Stimulated activated CD4-positive, alpha-beta T cell treated with anti-CD3 and anti-CD28 coated beads, Interleukin-4, amount 100 ng/mL, for 24 hours (primary cell): ENCODE results near the gene FAM241A.
"Not testable (repeated sequence)": the region's sequence is repeated elsewhere in the genome, so short reads cannot be mapped to it uniquely, and the experiment has no call there.

Experiments
- DNase-seq: peaks from one replicate; pipeline ENCODE4 v3.0.0-alpha.2; 2020

The FAM241A gene

DNA sequence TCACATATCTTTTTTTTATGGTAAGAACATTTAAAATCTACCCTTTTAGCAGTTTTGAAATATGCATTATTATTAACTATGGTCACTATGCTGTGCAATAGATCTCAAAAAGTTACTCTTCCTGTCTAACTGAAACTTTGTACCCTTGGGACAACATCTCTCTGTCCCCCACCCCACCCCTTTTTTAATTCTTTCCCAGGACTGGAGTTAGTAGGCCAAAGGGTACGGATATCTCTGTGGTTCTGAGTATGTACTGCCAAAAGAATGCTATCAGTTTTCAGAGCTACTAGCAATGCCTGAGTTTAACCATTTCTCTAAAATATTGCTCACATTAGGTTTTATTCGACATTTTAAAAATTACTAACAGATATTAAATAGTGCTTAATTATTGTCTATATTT is 4.7 kb upstream of the FAM241A start:
- no peak for DNase-seq

DNA sequence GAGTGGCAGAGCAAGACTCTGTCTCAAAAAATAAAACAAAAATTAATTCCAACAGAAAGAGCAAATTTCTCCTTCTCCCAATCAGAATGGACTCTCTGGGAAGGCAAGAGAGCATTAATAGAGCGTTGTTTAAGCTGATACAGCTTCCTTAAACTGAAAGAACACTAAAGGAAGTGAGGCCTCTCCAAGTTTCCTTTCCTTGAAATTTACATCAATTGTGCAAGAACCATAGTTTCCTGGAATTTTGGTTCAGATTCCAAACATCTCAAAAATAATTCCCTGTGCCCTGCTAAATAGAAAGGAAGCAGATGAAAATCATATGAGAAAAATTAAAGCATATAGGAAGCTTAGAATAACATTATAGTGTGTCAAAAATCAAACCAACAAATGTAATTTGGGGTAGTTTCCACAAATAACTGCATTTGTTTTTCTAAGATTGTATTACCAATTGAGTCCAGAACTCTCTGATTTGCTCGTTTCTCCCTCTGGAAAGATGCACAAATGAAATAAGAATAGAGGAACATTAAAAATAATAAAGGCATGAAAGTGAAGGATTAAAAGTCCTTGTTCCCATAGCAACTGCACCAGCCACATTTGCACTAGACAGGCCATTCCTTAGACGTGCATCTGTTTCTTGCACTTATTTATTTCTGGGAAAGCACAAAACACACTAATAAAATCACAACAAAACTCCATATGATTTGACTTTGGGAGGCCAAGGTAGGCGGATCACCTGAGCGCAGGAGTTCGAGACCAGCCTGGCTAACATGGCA is 3.7 kb upstream of the FAM241A start:
- no peak for DNase-seq

DNA sequence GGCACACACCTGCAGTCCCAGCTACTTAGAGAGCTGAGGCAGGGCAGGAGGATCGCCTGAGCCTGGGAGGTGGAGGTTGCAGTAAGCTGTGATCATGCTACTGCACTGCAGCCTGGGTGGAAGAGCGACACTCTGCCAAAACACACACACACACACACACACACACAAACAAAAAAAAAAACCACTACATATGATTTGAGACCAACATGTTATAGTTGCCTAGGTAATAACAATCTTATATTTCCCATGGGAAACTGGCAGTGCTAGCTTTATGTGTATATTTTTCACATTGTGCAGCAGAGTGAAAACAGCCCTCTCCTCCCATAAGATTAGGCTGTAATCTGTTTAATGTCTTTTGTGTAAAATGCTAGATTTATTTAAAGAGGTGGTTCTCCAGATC is 3.1 kb upstream of the FAM241A start:
- no peak for DNase-seq

DNA sequence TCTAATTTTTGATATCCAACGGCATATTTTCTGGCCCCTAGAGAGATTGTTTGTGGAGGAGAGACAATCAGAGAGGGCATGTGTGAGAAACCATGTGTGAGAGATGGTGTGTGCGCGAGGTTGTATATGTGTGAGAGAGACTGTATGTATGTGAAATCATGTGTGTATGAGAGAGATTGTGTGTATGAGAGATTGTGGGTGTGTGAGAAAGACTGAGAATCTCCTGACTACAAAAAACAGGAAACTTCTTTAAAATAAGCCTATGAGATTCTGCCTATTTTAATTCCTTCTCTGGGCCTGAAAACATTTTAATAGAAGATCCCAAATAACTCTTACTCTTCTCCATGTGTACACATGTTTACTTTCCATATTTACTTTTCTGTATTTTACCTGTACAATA is 1.5 kb upstream of the FAM241A start:
- no peak for DNase-seq

DNA sequence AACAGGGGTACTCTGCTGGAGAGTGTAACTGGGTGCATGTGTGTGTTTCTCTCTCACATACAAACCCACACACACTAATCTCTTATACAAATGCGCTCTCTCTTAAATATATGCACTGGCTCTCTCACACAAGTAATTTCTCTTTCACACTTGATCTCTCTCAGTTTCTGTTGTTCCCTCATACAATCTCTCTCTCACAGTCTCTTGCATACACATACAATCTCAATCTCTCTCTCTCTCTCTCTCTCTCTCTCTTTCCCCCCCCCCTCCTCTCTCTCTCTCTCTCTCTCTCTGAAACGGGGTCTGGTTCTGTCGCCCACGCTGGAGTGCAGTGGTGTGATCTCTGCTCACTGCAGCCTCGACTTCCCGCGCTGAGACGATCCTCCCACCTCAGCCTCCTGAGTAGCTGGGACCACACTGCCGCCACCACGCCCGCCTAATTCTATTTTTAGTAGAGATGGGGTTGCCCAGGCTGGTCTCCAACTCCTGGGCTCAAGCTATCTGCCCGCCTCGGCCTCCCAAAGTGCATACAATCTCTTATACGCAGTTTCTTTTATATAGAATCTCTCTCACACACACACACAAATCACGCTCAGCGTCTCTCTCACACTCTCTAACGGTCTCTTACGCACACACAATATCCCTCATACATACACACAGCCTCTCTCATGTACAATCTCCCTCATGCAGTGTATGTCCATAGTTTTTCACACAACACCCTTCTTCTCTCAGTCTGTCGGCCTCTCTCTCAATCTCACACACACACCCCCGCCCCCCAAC is 518 bp upstream of the FAM241A start:
- no peak for DNase-seq

GRCh38 chr4:112145790-112146501 is 692 bp downstream of the FAM241A start:
- DNase-seq = peak; percentile 82

DNA sequence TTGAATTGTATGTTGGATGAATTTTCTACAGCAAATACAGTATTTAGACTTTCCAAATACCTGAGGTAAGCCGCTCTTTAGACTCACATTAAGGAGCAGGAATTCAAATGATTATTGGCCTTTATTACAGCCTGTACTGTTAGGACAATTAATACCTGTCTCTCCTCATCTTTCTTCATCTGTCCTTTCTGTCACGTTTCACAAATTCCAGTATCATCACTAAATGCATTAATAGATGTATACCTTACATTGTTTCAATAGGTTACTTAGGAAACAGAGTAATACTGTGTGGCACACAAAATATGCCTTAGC is 1.2 kb downstream of the FAM241A start:
- no peak for DNase-seq

DNA sequence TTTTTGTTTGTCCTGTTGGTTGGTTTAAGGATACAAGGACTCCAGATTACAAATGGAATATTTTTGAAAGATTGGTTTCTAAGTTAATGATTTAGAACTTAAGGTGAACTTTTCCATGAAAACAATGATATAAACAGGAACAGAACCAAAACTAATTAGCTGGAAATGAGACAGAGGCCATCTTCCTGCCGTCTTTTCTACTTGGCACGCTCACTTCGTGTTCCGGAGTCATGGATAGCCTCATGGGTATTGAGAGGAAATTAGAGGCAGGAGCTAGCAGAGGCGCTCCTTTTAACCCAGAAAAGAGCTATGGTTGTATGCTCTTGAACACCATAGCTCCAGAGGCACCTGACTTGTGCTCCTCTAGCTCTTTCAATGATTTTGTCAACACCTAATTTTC is 2.4 kb downstream of the FAM241A start:
- DNase-seq = no peak

DNA sequence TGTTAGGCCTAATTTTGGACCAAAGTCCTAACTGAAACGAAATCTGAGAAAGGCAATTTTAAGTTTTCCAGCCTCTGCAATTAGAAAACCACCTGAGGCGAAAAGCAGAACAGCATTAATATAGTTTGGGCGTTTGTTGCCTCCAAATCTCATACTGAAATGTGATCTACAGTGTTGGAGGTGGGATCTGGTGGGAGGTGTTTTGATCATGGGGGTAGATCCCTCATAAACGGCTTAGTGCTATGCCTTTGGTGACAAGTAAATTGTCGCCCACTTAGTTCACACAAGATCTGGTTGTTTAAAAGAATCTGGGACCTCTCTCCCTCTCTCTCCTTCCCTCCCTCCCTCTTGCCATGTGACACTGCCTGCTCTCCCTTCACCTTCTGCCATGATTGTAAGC is 5.7 kb downstream of the FAM241A start:
- DNase-seq = no peak

DNA sequence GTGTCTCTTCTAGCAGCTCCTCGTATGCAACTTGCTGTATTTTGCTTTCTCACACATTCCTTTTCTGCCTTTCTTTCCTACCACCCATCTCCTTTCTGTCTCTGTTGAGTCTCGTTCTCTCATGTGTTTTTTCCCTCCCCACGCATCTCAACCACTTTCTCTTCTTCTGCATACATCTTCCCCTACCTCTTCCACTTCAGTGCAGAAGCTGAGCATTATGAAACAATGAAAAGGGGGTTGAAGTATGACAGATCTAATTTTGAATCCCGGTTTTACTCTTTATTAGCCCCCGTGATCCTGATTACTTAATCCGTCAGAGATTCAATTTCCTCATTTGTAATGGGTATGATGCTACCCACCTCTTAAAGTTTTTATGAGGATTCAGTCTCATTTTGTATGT is 7.3 kb downstream of the FAM241A start:
- no peak for DNase-seq

GRCh38 chr4:112153211-112153791 is 8.0 kb downstream of the FAM241A start:
- DNase-seq = no peak

DNA sequence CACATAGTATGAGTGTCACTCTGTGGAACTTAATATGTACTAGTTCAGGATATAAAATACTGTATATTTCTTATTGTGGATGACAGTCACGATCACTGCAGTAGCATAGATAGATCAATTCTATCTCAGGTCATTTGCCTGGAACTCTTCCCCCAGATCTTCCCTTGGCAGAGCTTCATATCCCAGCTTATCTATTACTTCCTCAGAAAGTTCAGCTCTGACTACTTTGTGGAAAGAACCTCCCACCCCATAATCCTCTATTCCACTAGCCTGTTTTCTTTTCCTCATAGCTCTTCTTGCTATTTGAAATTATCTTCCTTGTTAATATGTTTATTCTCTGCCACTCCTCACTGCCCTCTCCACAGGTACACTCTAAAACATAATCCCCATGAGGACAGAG is 10.9 kb downstream of the FAM241A start:
- no peak for DNase-seq

GRCh38 chr4:112156553-112156952 is 11.3 kb downstream of the FAM241A start:
- DNase-seq = no peak

DNA sequence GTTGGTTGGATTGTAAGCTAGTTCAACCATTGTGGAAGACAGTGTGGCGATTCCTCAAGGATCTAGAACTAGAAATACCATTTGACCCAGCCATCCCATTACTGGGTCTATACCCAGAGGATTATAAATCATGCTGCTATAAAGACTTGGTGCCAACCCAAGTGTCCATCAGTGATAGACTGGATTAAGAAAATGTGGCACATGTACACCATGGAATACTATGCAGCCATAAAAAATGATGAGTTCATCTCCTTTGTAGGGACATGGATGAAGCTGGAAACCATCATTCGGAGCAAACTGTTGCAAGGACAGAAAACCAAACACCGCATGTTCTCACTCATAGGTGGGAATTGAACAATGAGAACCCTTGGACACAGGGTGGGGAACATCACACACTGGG is 18.5 kb downstream of the FAM241A start:
- DNase-seq = not testable (repeated sequence)

DNA sequence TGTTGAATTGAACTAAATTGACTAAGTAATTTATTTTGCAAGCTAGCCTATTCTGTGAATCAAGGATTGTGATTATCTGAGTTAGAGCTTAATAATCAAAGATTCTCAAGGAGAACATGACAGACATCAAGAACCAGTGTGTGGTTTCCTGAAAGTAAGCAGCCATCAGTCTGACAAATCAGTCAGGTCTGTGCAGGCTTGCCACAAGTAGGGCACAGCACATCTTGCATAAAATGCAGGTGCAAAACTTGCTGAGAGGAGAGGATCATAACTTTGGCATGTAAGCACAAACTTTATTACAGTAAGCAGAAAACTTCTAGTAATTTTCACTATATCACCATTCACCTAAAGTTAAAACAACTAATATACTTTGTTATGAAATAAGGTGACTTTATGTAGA is 22.5 kb downstream of the FAM241A start:
- peak; percentile 13 for DNase-seq

- DNase-seq = no peak
Observed at GRCh38 chr4:112168719-112169500, 23.7 kb downstream of the FAM241A start.

DNA sequence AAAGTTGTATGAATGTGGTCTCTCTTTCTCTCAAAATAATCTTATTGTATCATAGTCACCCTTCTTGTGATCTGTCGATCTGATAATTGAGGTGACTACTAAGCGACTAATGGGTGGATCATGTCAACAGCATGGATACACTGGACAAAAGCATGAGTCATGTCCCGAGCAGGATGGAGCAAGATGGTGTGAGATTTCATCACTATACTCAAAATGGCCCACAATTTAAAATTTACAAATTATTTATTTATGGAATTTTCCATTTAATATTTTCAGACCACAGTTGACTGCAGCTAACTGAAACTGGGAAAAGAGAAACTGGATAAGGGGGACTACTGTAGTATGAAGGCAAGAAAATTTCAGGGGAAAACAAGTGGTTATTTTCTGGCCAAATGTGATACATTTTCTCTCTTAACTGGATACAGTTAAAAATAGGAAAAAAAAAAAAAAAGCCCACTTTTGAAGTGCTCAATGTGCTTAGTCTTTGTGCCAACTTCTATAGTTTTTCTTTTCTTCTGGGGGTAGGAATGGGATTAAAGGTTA is 25.3 kb downstream of the FAM241A start:
- DNase-seq = no peak

DNA sequence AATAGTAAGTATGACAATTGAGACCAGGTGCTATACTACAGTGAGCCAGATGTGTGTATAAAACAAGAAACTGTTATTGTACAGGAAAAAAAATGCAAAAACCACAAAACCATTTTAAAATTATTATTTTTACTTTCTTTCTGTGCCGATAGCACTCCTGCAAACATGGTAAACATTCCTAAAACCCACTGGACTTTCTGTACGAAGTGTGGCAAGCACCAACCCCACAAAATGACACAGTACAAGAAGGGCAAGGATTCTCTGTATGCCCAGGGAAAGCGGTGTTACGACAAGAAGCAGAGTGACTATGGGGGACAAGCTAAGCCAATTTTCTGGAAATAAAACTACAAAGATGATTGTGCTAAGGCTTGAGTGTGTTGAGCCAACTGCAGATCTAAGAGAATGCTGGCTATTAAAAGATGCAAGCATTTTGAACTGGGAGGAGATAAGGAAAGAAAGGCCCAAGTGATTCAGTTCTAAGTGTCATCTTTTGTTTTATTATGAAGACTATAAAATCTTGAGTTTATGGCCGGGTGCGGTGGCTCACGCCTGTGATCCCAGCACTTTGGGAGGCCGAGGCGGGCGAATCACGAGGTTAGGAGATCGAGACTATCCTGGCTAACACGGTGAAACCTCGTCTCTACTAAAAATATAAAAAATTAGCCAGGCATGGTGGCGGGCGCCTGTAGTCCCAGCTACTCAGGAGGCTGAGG is 26.0 kb downstream of the FAM241A start:
- not testable (repeated sequence) for DNase-seq

DNA sequence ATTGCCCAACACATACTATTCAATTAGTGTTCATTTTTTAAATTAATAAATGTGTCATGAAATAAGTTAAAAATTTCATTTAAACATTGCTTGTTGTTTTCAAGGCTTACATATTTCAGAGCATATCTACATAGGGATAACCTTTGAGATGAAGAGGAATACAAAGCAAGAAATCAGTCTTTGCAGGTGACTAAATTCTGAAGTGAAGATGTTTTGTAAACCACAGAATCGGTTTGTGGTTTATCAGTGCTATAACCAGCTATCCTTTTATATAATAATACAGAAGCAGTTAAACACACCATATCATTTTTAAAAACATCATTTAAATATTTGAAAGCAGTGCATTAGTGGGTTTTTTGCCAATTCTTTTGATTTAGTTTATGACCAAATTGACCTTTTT is 26.9 kb downstream of the FAM241A start:
- no peak for DNase-seq

DNA sequence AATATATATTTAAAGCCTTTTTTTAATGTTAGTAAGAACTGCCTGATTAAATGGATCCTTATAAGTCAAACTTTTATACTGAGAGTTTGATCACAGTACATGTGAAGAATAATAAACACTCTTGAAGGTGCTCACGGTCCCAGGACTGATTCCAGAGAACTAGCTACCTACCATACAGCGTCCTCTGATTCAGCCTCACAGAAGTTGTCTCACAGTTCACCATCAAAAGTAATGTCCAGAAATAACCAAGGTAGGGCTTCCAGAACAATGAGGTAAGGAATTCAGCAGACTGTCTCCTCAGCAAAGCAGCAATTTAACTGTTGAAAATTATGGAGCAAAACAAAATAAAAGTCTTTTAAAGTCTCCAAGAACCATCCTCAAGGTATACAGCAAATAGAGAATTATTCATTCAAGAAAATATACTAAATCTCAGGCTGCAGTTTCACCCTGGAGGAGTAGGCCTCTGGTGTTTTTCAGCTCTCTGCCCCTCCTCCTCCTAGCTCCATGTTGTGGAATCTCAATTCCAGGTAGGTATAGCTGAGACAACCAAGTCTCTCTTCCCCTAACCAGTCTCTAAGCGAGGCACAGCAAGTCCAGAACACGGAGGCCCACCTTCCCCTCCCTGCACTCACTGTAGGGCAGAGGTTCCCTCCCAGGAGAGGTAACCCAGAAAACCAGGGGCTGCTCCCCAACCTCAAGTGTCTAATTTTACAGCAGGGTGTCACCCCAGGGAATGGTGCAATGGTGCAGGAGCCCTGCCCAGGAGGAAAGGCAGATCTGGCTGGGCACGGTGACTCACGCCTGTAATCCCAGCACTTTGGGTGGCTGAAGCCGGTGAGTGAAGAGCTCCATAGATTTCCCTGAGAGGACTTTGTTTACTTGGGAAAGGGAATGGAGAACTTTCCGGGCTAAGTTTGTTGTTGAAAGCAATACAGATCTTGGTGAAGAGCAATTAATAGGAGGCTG is 28.6 kb downstream of the FAM241A start:
- no peak for DNase-seq

GRCh38 chr4:112175840-112176239 is 30.6 kb downstream of the FAM241A start:
- no peak for DNase-seq
